ENCODE results near the gene GPATCH1.
A peak's percentile ranks its signal among the peaks of the same experiment; 100 is the strongest.
"Not testable (repeated sequence)": the region's sequence is repeated elsewhere in the genome, so short reads cannot be mapped to it uniquely, and the experiment has no call there.

Gene GPATCH1

GRCh38 chr19:33118643-33119042 is 37.7 kb downstream of the GPATCH1 start:
- no peak for DNase-seq (ENCODE audit: low spot score)

- DNase-seq (ENCODE audit: low spot score), result no peak
Observed at GRCh38 chr19:33124207-33125098, 43.5 kb downstream of the GPATCH1 start.

- peak; percentile 81 for DNase-seq (ENCODE audit: low spot score)
Observed at GRCh38 chr19:33125929-33126388, 45.0 kb downstream of the GPATCH1 start.

DNA sequence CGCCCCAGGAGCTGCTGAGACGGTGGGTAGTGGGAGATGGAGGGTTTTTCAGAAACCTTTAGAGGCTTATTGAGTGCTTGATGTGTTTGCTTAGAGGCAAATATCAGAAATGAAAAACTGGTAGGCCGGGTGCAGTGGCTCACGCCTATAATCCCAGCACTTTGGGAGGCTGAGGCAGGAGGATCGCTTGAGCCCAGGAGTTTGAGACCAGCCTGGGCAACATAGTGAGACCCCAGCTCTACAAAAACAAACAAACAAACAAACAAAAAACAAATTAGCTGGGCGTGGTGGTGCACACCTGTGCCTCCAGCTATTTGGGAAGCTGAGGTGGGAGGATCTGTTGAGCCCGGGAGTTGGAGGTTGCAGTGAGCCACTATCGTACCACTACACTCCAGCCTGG is 45.7 kb downstream of the GPATCH1 start:
- DNase-seq (ENCODE audit: low spot score), result not testable (repeated sequence)

GRCh38 chr19:33129901-33130300 is 48.9 kb downstream of the GPATCH1 start:
- no peak for DNase-seq (ENCODE audit: low spot score)

- DNase-seq (ENCODE audit: low spot score), result no peak
Observed at GRCh38 chr19:33130433-33130832, 49.5 kb downstream of the GPATCH1 start.

DNA sequence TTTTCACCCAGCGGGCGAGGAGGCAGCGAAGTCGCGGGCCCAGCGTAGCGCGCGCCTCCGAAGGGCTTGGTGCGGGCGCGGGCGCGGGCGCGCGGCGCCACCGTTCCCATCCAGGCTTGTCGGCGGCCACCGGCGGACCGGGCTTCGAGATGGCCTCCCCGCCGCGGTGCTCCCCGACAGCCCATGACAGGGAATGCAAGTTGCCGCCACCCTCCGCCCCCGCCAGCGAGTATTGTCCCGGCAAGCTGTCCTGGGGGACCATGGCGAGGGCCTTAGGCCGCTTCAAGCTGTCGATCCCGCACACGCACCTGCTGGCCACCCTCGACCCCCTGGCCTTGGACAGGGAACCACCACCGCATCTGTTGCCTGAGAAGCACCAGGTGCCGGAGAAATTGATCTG is 51.0 kb downstream of the GPATCH1 start, which contains the start of gene WDR88:
WDR88 (plus strand) TSS at position 94 of the 400 bp plus-strand sequence; CDS start at position 150, 56 bp downstream.
- no peak for DNase-seq (ENCODE audit: low spot score)

GRCh38 chr19:33132425-33132824 is 51.4 kb downstream of the GPATCH1 start:
- DNase-seq (ENCODE audit: low spot score), result peak; percentile 58

- DNase-seq (ENCODE audit: low spot score), result no peak
Observed at GRCh38 chr19:33133438-33134031, 52.6 kb downstream of the GPATCH1 start.

GRCh38 chr19:33134571-33135041 is 53.6 kb downstream of the GPATCH1 start:
- no peak for DNase-seq (ENCODE audit: low spot score)

GRCh38 chr19:33139165-33139564 is 58.2 kb downstream of the GPATCH1 start:
- DNase-seq (ENCODE audit: low spot score), result no peak

- peak; percentile 91 for DNase-seq (ENCODE audit: low spot score)
Observed at GRCh38 chr19:33143897-33144405, 63.0 kb downstream of the GPATCH1 start.

GRCh38 chr19:33146209-33146608 is 65.2 kb downstream of the GPATCH1 start:
- DNase-seq (ENCODE audit: low spot score), result no peak

DNA sequence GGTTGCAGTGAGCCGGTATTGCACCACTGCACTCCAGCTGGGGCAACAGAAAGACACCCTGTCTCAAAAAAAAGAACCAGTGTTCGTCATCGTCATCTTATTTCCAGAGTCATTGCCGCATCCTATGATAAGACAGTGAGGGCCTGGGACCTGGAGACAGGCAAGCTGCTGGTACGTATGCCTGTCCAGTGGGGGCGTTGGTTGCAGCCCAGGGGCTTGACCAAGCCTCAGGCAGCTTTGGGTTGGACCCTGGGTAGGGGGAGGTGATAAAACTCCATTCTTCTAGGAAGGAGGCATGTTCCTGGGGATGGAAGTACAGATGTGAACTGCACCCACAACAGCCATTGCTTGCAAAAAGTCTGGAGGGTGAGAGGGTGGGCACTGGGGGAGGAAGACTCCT is 66.6 kb downstream of the GPATCH1 start:
- DNase-seq (ENCODE audit: low spot score), result no peak

DNA sequence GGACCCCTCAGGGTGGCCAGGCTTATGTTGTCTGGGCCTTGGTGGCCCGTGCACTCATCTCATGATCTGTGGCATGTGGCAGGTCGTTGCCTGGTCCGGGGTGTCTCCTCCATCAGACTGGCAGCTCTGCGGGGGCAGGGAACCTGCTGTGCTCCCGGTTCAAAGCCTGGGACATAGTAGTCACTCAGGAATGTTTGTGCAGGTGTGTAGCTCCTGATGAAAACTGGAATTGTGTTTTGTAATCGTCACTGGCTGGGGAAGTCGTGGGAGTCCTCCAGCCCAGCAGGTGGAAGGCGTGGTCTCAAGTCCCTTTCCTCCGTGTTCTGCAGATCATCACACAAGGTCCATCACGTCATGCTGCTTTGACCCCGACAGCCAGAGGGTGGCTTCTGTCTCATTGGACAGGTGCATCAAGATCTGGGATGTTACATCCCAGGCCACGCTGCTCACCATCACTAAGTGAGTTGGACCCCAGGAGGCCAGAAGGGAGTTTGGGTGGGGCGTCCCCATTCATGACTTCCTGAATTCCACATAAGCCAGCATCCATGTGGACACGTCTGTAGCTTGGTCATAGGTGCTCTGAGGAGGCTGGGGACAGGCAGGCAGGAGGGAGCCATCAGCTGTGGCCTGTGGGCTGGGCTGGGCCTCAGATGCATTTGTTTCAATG is 70.0 kb downstream of the GPATCH1 start:
- DNase-seq (ENCODE audit: low spot score), result no peak

DNA sequence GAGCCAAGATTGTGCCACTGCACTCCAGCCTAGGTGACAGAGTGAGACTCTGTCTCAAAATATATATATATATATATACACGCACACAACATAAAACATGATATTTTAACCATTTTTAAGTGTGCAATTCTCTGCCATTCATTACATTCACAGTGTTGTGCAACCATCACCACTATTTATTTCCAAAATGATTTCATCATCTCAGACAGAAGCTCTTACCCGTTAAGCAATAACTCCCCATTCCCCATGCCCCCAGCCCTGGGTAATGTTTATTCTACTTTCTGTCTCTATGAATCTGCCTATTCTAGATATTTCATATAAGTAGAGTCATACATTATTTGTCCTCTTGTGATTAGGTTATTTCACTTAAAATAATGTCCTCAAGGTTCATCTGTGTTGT is 71.2 kb downstream of the GPATCH1 start:
- DNase-seq (ENCODE audit: low spot score), result no peak

- DNase-seq (ENCODE audit: low spot score), result not testable (repeated sequence)
Observed at GRCh38 chr19:33152625-33153024, 71.6 kb downstream of the GPATCH1 start.

DNA sequence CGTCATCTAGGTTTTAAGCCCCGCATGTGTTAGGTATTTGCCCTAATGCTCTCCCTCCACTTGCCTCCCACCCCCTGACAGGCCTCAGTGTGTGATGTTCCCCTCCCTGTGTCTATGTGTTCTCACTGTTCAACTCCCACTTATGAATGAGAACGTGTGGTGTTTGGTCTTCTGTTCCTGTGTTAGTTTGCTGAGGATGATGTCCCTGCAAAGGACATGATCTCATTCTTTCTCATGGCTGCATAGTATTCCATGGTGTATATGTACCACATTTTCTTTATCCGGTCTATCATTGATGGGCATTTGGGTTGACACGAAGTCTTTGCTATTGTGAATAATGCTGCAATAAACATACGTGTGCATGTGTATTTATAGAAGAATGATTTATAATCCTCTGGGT is 73.3 kb downstream of the GPATCH1 start:
- DNase-seq (ENCODE audit: low spot score), result not testable (repeated sequence)

GRCh38 chr19:33156334-33156733 is 75.4 kb downstream of the GPATCH1 start:
- DNase-seq (ENCODE audit: low spot score), result no peak

DNA sequence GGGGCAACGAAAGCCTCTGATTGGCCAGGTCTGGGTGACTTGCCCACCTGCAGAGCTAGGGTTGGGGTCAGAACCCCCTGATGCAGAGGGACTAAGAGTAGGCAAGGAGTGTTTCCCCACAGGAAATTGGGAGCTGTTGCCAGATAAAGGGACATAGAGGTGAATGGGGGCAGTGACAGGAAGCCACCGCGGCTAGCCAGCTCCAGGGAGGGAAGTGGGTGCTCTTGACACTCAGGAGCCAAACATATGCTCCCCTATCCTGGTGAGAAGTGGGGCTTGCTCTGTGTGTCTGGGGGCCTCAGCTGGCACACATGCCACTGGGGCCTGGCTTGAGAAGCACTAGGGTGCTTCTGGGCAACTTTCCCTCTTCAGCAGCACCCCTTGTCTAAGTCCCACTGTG is 76.9 kb downstream of the GPATCH1 start:
- no peak for DNase-seq (ENCODE audit: low spot score)

DNA sequence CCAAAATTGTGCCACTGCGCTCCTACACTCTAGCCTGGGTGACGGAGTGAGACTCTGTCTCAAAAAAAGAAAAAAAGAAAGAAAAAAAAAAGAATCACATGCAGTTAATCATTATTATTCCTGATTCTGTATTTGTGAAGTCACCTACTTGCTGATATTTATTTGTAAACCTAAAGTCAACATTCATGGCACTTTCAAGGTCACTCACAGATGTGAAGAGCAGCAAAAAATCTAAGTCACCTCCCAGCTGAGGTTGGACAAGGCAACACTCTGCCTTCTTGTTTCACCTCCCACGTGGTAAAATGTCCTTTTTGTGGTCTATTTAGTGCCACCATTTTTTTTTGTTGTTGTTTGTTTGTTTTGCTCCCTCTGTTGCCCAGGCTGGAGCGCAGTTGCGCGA is 77.4 kb downstream of the GPATCH1 start:
- no peak for DNase-seq (ENCODE audit: low spot score)

- DNase-seq (ENCODE audit: low spot score), result no peak
Observed at GRCh38 chr19:33159149-33159548, 78.2 kb downstream of the GPATCH1 start.

Data from D341Med (cell line).